Measurements from ENCODE around the gene SNX32. TPM values are rescaled to one million over a fixed set of nuclear protein-coding genes. Genes with fewer than 3 reads are reported as not detected.

SNX32 gene
- total and polyA plus RNA-seq, 9 of the 15 experiments (the other 6 are each of a cell fraction or from before 2014, with no cell fraction given) = 0.03 TPM; not detected in 7

GRCh38 chr11:65859095-65859811 is 25.5 kb downstream of the SNX32 start (continued):
- TF ChIP-seq BRD9 (IDR thresholded peaks at IDR 0.05; ENCODE audit: low read depth, partially characterized antibody) (no peak), REST (IDR thresholded peaks at IDR 0.05; ENCODE audit: borderline replicate concordance) (no peak), REST (CRISPR knock-in tag; IDR thresholded peaks at IDR 0.05; ENCODE audit: low read depth) (no peak; the same call in 1 of the 2 replicates), NCOA1 (IDR thresholded peaks at IDR 0.05; ENCODE audit: low read depth) (no peak), SRSF7 (optimal IDR thresholded peaks at IDR 0.05; ENCODE audit: low read depth, low read length) (no peak), ZNF24 (IDR thresholded peaks at IDR 0.05) (no peak), GTF2F1 (IDR thresholded peaks at IDR 0.05; ENCODE audit: low read depth, low read length) (0 out of 2 replicates have a peak, but pooled peaks have one; percentile 45), MYNN (IDR thresholded peaks at IDR 0.05) (peak; percentile 44; the same call in 1 of the 2 replicates), MYNN (CRISPR knock-in tag; IDR thresholded peaks at IDR 0.05) (no peak), SETDB1 (IDR thresholded peaks at IDR 0.05; ENCODE audit: low read length) (no peak), SP2 (IDR thresholded peaks at IDR 0.05; ENCODE audit: extremely low read depth, low read depth, low read length, poor library complexity, severe bottlenecking) (no peak), PCBP2 (IDR thresholded peaks at IDR 0.05; ENCODE audit: low read depth, low read length, poor library complexity, severe bottlenecking) (no peak), NUFIP1 (IDR thresholded peaks at IDR 0.05; ENCODE audit: partially characterized antibody) (no peak), SUPT5H (IDR thresholded peaks at IDR 0.05) (peak; percentile 93; the same call in 1 of the 2 replicates), SMAD3 (CRISPR knock-in tag; conservative IDR thresholded peaks at IDR 0.05) (no peak), RHOXF2B (CRISPR knock-in tag; conservative IDR thresholded peaks at IDR 0.05) (no peak), ZNF507 (tag; conservative IDR thresholded peaks at IDR 0.05) (no peak), U2AF1 (optimal IDR thresholded peaks at IDR 0.05; ENCODE audit: low read depth, low read length) (no peak), WHSC1 (IDR thresholded peaks at IDR 0.05; ENCODE audit: low read length) (no peak), SMARCA5 (IDR thresholded peaks at IDR 0.05) (no peak), GABPB1 (CRISPR knock-in tag; IDR thresholded peaks at IDR 0.05) (peak; percentile 83), GTF2E2 (tag; IDR thresholded peaks at IDR 0.05) (peak; percentile 91)
- TF ChIP-seq, protein P1, sequence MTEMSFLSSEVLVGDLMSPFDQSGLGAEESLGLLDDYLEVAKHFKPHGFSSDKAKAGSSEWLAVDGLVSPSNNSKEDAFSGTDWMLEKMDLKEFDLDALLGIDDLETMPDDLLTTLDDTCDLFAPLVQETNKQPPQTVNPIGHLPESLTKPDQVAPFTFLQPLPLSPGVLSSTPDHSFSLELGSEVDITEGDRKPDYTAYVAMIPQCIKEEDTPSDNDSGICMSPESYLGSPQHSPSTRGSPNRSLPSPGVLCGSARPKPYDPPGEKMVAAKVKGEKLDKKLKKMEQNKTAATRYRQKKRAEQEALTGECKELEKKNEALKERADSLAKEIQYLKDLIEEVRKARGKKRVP (CRISPR knock-in tag; IDR thresholded peaks at IDR 0.05) = no peak
